Thoracic aorta (tissue), 2 donors: ENCODE results near the gene TENM4. TPM values are rescaled to one million over a fixed set of nuclear protein-coding genes. Genes with fewer than 3 reads are reported as not detected.

ENCODE experiments used
- ATAC-seq: fragments of 150-250 bp; one replicate; pipeline ENCODE4 v1.8.0; 2017; ENCODE audit warnings: low read depth; ENCODE audit not compliant: insufficient number of reproducible peaks, low FRiP score
- DNase-seq: peaks from one replicate; pipeline ENCODE4 v3.0.0-alpha.2; 2020; ENCODE audit warnings: low spot score
- H3K27ac ChIP-seq, 2 donors: fragments of 200-600 bp; sonication (generic); 1 replicate in 1 of 2; 2 replicates in 1 of 2; pipeline ENCODE4 v1.5.1; 2016; ENCODE audit warnings: mild to moderate bottlenecking in 2 of 2, moderate library complexity in 2 of 2
- H3K27me3 ChIP-seq: fragments of 200-600 bp; sonication (generic); replicated peaks from 2 replicates; pipeline ENCODE4 v1.6.0; 2016; ENCODE audit warnings: mild to moderate bottlenecking; ENCODE audit not compliant: insufficient read depth
- H3K36me3 ChIP-seq: fragments of 200-600 bp; sonication (generic); one replicate; pipeline ENCODE4 v1.5.1; 2016
- H3K4me1 ChIP-seq, 2 donors: fragments of 200-600 bp; sonication (generic); 1 replicate in 1 of 2; 2 replicates in 1 of 2; pipeline versions ENCODE4 v1.5.1 to v1.6.0; 2016; ENCODE audit warnings: low read depth in 2 of 2, mild to moderate bottlenecking in 1 of 2; ENCODE audit not compliant: control insufficient read depth in 1 of 2
- H3K4me3 ChIP-seq: fragments of 200-600 bp; sonication (generic); 2 replicates; pipeline ENCODE4 v1.5.1; 2016; ENCODE audit warnings: mild to moderate bottlenecking
- H3K9me3 ChIP-seq: fragments of 200-600 bp; sonication (generic); 2 replicates; pipeline ENCODE4 v1.5.1; 2016
- CTCF ChIP-seq: fragments of 200-600 bp; sonication (generic); IDR thresholded peaks from one replicate; pipeline ENCODE4 v1.5.1; 2019; ENCODE audit warnings: antibody characterized with exemption
- total RNA-seq, 2 donors: library from RNA; depleted of rRNA; stranded (reverse); fragments of >200 nt; gene quantifications; one replicate each; pipeline versions ENCODE4 v1.1.0 to v1.2.3, GENCODE V29; 2016

TENM4 gene
- total RNA-seq, 2 donors from 2014 or later, result 6.1 to 13.3 TPM

DNA sequence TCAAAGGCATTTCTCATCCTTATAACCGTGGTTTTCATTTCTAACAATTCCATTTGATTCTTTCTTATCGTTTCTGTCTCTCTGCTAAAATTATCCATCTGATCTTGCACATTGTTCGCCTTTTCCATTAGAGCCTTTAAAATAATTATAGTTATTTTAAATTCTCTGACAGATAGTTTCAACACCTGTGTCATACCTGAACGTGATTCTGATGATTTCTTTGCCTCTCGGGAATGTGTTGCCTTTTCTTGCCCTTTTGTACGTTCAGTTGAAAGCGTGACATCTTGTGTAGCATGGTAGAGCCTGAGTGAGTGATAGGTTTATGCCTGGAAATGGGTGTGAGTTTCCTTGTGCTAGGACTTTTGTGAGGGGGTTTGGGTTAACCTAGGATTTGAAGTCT, 744.7 kb downstream of the TENM4 start:
- H3K36me3 ChIP-seq, result no peaks in the 10 kb centered on the region
- no peak overlapping the region for H3K4me3 ChIP-seq
- peaks cover 3 to 40% of the 10 kb centered on the region in 2 donors for H3K4me1 ChIP-seq
- no peak overlapping the region for H3K27ac ChIP-seq
- no peaks in the 10 kb centered on the region for H3K27me3 ChIP-seq
- ATAC-seq (no peak), DNase-seq (no peak)
- H3K9me3 ChIP-seq, result no peaks in the 10 kb centered on the region
- TF ChIP-seq CTCF, result no peak

GRCh38 chr11:78694152-78694551, 746.7 kb downstream of the TENM4 start:
- Histone ChIP-seq H3K27ac (no peak overlapping the region), H3K4me3 (no peak overlapping the region), H3K9me3 (no peaks in the 10 kb centered on the region), H3K27me3 (no peaks in the 10 kb centered on the region), H3K4me1 (peaks cover 3 to 45% of the 10 kb centered on the region in 2 donors), H3K36me3 (no peaks in the 10 kb centered on the region)
- no peak for TF ChIP-seq CTCF
- DNase-seq, result no peak
- ATAC-seq, result no peak

DNA sequence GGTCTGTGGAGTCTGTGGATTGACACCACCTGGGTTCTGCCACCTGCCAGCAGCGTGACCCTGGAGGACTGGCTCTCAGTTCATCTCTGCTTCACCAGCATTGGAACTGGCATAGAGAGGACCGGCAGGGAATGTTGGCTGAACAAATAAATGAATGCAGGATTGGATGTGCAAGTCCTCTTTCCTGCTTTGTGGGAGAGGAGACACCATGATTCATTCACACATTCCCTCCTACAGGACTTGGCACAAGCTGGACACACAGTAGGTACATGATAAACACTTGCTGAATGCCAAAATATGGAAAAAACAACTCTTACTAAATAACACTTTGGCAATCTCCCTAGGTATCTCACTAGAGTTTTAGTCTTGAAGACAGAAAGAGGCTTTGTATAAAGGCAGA, 749.6 kb downstream of the TENM4 start:
- Histone ChIP-seq H3K4me1 (peaks cover 0 to 17% of the 10 kb centered on the region in 2 donors), H3K9me3 (no peaks in the 10 kb centered on the region), H3K27me3 (no peaks in the 10 kb centered on the region), H3K27ac (no peak overlapping the region), H3K36me3 (no peaks in the 10 kb centered on the region), H3K4me3 (no peak overlapping the region)
- ATAC-seq (no peak), DNase-seq (no peak)
- TF ChIP-seq CTCF, result no peak

- H3K4me1 ChIP-seq, result peaks cover 0 to 10% of the 10 kb centered on the region in 2 donors
- H3K9me3 ChIP-seq, result no peaks in the 10 kb centered on the region
- no peak overlapping the region for H3K4me3 ChIP-seq
- no peak for ATAC-seq
- DNase-seq, result no peak
- no peak for TF ChIP-seq CTCF
- H3K36me3 ChIP-seq, result no peaks in the 10 kb centered on the region
- H3K27me3 ChIP-seq, result no peaks in the 10 kb centered on the region
- no peak overlapping the region for H3K27ac ChIP-seq
Measured at GRCh38 chr11:78690352-78690987, 750.4 kb downstream of the TENM4 start.

- no peaks in the 10 kb centered on the region for H3K27me3 ChIP-seq
- H3K27ac ChIP-seq, result no peak overlapping the region
- no peak for TF ChIP-seq CTCF
- H3K4me1 ChIP-seq, result peaks cover 0 to 8% of the 10 kb centered on the region in 2 donors
- H3K36me3 ChIP-seq, result no peaks in the 10 kb centered on the region
- ATAC-seq, result no peak
- DNase-seq, result no peak
- no peak overlapping the region for H3K4me3 ChIP-seq
- H3K9me3 ChIP-seq, result no peaks in the 10 kb centered on the region
Measured at GRCh38 chr11:78689585-78690153, 751.2 kb downstream of the TENM4 start.
